HG02938 (cell line): ENCODE measurements around the gene CDC42EP4.
"Not testable (repeated sequence)": the region's sequence is repeated elsewhere in the genome, so short reads cannot be mapped to it uniquely, and the experiment has no call there.

ENCODE experiments used
- ATAC-seq: cut with Tn5 transposase; IDR thresholded peaks from one replicate; pipeline ENCODE4 v1.9.1; 2021; ENCODE audit warnings: mild to moderate bottlenecking, moderate library complexity; ENCODE audit not compliant: unreplicated experiment

CDC42EP4 gene

GRCh38 chr17:73323409-73324159 is 11.8 kb upstream of the CDC42EP4 start:
- no peak for ATAC-seq

- ATAC-seq, result no peak
These were observed 8.9 kb upstream of the CDC42EP4 start for GRCh38 chr17:73320601-73321264.

- no peak for ATAC-seq
These were observed 8.0 kb upstream of the CDC42EP4 start for GRCh38 chr17:73319766-73320165.

GRCh38 chr17:73318836-73319235 is 7.0 kb upstream of the CDC42EP4 start:
- no peak for ATAC-seq

- no peak for ATAC-seq
These were observed 6.6 kb upstream of the CDC42EP4 start for GRCh38 chr17:73318427-73318813.

- ATAC-seq, result no peak
These were observed 6.0 kb upstream of the CDC42EP4 start for GRCh38 chr17:73317513-73318426.

GRCh38 chr17:73316919-73317505 is 5.2 kb upstream of the CDC42EP4 start:
- ATAC-seq, result no peak

GRCh38 chr17:73315471-73315870 is 3.7 kb upstream of the CDC42EP4 start:
- ATAC-seq, result no peak

- ATAC-seq, result no peak
These were observed 1.8 kb upstream of the CDC42EP4 start for GRCh38 chr17:73313526-73314127.

- ATAC-seq, result not testable (repeated sequence)
These were observed 1.1 kb upstream of the CDC42EP4 start for GRCh38 chr17:73312887-73313286.

- peak; percentile 7 for ATAC-seq
These were observed 397 bp downstream of the CDC42EP4 start for GRCh38 chr17:73311428-73311780.

- no peak for ATAC-seq
These were observed 1.8 kb downstream of the CDC42EP4 start for GRCh38 chr17:73309727-73310596.

- not testable (repeated sequence) for ATAC-seq
These were observed 2.8 kb downstream of the CDC42EP4 start for GRCh38 chr17:73308959-73309358.

GRCh38 chr17:73308017-73308823 is 3.6 kb downstream of the CDC42EP4 start:
- no peak for ATAC-seq

- no peak for ATAC-seq
These were observed 4.7 kb downstream of the CDC42EP4 start for GRCh38 chr17:73307130-73307529.

- no peak for ATAC-seq
These were observed 5.7 kb downstream of the CDC42EP4 start for GRCh38 chr17:73305845-73306836.

- ATAC-seq, result no peak
These were observed 6.6 kb downstream of the CDC42EP4 start for GRCh38 chr17:73304971-73305812.
